SK-N-SH (cell line): ENCODE results near the gene GYPA.
"Not testable (repeated sequence)": the region's sequence is repeated elsewhere in the genome, so short reads cannot be mapped to it uniquely, and the experiment has no call there.

Source experiments
- SIN3A ChIP-seq: IDR thresholded peaks from 2 replicates; pipeline ENCODE4 v1.6.1; 2012; ENCODE audit warnings: low read depth, mild to moderate bottlenecking, low read length, moderate library complexity, borderline replicate concordance
- TF ChIP-seq, protein P1 (sequence below): fragments of 200-600 bp; sonication (generic); IDR thresholded peaks from 2 replicates; pipeline ENCODE4 v1.6.1; 2017; ENCODE audit warnings: antibody characterized with exemption, mild to moderate bottlenecking, moderate library complexity

DNA sequence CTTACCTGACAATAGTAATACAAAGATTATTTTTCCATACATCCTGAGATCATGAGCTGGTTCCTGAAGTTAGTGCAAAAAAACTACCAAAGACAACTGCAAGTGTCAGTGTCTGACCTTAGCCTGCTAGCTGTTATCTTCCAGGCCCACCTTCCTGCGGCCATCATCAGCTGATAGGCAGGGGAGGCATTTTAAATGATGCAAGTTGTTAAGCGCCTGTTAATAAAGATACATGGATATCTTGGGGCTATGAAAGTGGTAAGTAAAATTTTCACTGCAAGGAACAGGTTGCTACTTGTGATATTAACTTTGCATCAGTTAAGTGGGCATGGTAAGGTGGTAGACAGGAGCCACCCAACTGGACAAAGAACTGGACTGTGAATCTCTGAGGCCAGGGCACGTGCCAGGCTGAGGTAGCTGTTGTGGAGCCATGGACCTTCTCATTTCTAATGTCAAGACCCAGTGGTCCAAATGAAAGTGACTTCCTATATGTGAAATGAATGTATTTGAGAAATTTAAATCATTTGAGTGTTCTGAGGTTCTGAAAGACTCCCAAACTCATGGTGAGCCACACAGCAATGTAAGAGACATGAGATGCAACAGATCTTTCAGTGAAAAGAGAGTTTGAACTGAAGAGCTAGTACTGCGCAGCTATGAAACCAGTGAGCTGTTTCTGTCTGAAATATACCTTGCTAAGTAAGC lies at the start of gene GYPA:
- TF ChIP-seq, protein P1, sequence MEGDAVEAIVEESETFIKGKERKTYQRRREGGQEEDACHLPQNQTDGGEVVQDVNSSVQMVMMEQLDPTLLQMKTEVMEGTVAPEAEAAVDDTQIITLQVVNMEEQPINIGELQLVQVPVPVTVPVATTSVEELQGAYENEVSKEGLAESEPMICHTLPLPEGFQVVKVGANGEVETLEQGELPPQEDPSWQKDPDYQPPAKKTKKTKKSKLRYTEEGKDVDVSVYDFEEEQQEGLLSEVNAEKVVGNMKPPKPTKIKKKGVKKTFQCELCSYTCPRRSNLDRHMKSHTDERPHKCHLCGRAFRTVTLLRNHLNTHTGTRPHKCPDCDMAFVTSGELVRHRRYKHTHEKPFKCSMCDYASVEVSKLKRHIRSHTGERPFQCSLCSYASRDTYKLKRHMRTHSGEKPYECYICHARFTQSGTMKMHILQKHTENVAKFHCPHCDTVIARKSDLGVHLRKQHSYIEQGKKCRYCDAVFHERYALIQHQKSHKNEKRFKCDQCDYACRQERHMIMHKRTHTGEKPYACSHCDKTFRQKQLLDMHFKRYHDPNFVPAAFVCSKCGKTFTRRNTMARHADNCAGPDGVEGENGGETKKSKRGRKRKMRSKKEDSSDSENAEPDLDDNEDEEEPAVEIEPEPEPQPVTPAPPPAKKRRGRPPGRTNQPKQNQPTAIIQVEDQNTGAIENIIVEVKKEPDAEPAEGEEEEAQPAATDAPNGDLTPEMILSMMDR = not testable (repeated sequence)
- not testable (repeated sequence) for TF ChIP-seq SIN3A
